ENCODE data around the gene PKIG. TPM values are rescaled to one million over a fixed set of nuclear protein-coding genes. Genes with fewer than 3 reads are reported as not detected.
A peak's percentile ranks its signal among the peaks of the same experiment; 100 is the strongest.

PKIG gene
- total RNA-seq, 2 donors from 2014 or later: 61.5 to 77.6 TPM

GRCh38 chr20:44629542-44629941, 47.2 kb downstream of the PKIG start:
- H3K4me3 Mint-ChIP-seq: no peak overlapping the region
- 87 to 93% methylated on average over 3 to 10 of the region's 10 CpGs for WGBS, 2 experiments (ENCODE audit: insufficient coverage in 1 of 2, insufficient read length in 1 of 2)
- no peaks in the 10 kb centered on the region for H3K27me3 ChIP-seq (ENCODE audit: control insufficient read depth, insufficient read depth, low read length, poor library complexity, severe bottlenecking)
- H3K36me3 Mint-ChIP-seq (ENCODE audit: low read depth): no peaks in the 10 kb centered on the region
- no peaks in the 10 kb centered on the region for H3K9me3 Mint-ChIP-seq
- no peak overlapping the region for H3K4me3 ChIP-seq (ENCODE audit: low read length)
- H3K27ac ChIP-seq (ENCODE audit: low read depth, low read length): no peak overlapping the region
- peaks cover 7% of the 10 kb centered on the region for H3K27me3 Mint-ChIP-seq (ENCODE audit: insufficient read depth)
- peaks cover 4% of the 10 kb centered on the region for H3K4me1 ChIP-seq (ENCODE audit: control insufficient read depth, insufficient read depth, low read length)
- no peaks in the 10 kb centered on the region for H3K9me3 ChIP-seq (ENCODE audit: control insufficient read depth, low read length)
- H3K27ac Mint-ChIP-seq: no peak overlapping the region
- no peak for DNase-seq
- peaks cover 3% of the 10 kb centered on the region for H3K4me1 Mint-ChIP-seq
- TF ChIP-seq, protein P1, sequence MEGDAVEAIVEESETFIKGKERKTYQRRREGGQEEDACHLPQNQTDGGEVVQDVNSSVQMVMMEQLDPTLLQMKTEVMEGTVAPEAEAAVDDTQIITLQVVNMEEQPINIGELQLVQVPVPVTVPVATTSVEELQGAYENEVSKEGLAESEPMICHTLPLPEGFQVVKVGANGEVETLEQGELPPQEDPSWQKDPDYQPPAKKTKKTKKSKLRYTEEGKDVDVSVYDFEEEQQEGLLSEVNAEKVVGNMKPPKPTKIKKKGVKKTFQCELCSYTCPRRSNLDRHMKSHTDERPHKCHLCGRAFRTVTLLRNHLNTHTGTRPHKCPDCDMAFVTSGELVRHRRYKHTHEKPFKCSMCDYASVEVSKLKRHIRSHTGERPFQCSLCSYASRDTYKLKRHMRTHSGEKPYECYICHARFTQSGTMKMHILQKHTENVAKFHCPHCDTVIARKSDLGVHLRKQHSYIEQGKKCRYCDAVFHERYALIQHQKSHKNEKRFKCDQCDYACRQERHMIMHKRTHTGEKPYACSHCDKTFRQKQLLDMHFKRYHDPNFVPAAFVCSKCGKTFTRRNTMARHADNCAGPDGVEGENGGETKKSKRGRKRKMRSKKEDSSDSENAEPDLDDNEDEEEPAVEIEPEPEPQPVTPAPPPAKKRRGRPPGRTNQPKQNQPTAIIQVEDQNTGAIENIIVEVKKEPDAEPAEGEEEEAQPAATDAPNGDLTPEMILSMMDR (conservative IDR thresholded peaks at IDR 0.05): no peak
- H3K36me3 ChIP-seq (ENCODE audit: control insufficient read depth, insufficient read depth, low read length): no peaks in the 10 kb centered on the region
- no peak overlapping the region for H3K9ac ChIP-seq (ENCODE audit: extremely low read depth, low read length, poor library complexity, severe bottlenecking)

- H3K27me3 ChIP-seq (ENCODE audit: control insufficient read depth, insufficient read depth, low read length, poor library complexity, severe bottlenecking): no peaks in the 10 kb centered on the region
- H3K4me3 ChIP-seq (ENCODE audit: low read length): no peak overlapping the region
- DNase-seq: no peak
- TF ChIP-seq, protein P1 (conservative IDR thresholded peaks at IDR 0.05): no peak
- WGBS, 2 experiments (ENCODE audit: insufficient coverage in 1 of 2, insufficient read length in 1 of 2): 84 to 89% methylated on average over 5 of the region's 5 CpGs
- Mint-ChIP-seq H3K4me1 (peaks cover 3% of the 10 kb centered on the region), H3K9me3 (no peaks in the 10 kb centered on the region), H3K27me3 (ENCODE audit: insufficient read depth) (peaks cover 4% of the 10 kb centered on the region), H3K4me3 (no peak overlapping the region), H3K36me3 (ENCODE audit: low read depth) (peaks cover 2% of the 10 kb centered on the region), H3K27ac (no peak overlapping the region)
- peaks cover 4% of the 10 kb centered on the region for H3K4me1 ChIP-seq (ENCODE audit: control insufficient read depth, insufficient read depth, low read length)
- no peak overlapping the region for H3K27ac ChIP-seq (ENCODE audit: low read depth, low read length)
- H3K9ac ChIP-seq (ENCODE audit: extremely low read depth, low read length, poor library complexity, severe bottlenecking): no peak overlapping the region
- no peaks in the 10 kb centered on the region for H3K36me3 ChIP-seq (ENCODE audit: control insufficient read depth, insufficient read depth, low read length)
- H3K9me3 ChIP-seq (ENCODE audit: control insufficient read depth, low read length): no peaks in the 10 kb centered on the region
Observed at GRCh38 chr20:44630297-44630696, 47.9 kb downstream of the PKIG start.

DNA sequence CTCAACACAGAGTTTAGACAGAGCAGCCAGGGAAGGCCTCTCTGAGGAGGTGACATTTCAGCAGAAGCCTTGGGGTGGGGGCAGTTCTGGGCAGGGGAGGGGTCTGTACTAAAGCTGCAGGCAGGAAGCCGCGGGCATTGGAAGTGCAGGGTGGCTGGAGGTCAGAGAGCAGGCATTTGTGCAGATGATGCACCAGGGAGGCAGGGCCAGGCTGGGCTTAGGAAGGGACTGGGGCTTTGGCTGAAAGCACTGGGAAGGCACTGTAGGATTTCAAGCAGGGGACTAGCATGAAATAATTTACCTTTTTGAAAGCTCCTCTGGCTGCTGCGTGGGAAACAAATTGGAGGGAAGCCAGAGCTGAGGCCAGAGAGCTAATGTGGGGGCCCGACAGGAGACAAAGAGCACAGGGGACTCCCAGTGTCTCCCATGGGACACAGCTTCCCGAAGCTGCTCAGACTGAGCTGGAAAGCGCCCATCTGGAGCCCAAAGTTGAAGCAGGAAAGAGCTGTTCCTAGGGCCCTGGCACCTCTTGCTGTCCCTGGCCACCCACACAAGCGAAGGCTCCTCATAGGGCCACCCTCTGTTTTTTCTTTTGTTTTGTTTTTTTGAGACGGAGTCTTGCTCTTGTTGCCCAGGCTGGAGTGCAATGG, 49.8 kb downstream of the PKIG start:
- peaks cover 4% of the 10 kb centered on the region for H3K4me1 ChIP-seq (ENCODE audit: control insufficient read depth, insufficient read depth, low read length)
- Mint-ChIP-seq H3K27me3 (ENCODE audit: insufficient read depth) (peaks cover 2% of the 10 kb centered on the region), H3K4me3 (no peak overlapping the region), H3K4me1 (peaks cover 3% of the 10 kb centered on the region), H3K27ac (peak overlapping the region; percentile 68), H3K36me3 (ENCODE audit: low read depth) (peaks cover 4% of the 10 kb centered on the region), H3K9me3 (peaks cover 3% of the 10 kb centered on the region)
- no peaks in the 10 kb centered on the region for H3K27me3 ChIP-seq (ENCODE audit: control insufficient read depth, insufficient read depth, low read length, poor library complexity, severe bottlenecking)
- H3K4me3 ChIP-seq (ENCODE audit: low read length): no peak overlapping the region
- TF ChIP-seq, protein P1 (conservative IDR thresholded peaks at IDR 0.05): no peak
- no peak overlapping the region for H3K9ac ChIP-seq (ENCODE audit: extremely low read depth, low read length, poor library complexity, severe bottlenecking)
- H3K27ac ChIP-seq (ENCODE audit: low read depth, low read length): no peak overlapping the region
- DNase-seq: no peak
- no peaks in the 10 kb centered on the region for H3K36me3 ChIP-seq (ENCODE audit: control insufficient read depth, insufficient read depth, low read length)
- peaks cover 4% of the 10 kb centered on the region for H3K9me3 ChIP-seq (ENCODE audit: control insufficient read depth, low read length)
- 84 to 90% methylated on average over 7 to 8 of the region's 8 CpGs for WGBS, 2 experiments (ENCODE audit: insufficient coverage in 1 of 2, insufficient read length in 1 of 2)
